ENCODE data around the gene CKS1B.

The CKS1B gene

GRCh38 chr1:154941333-154942013, 33.0 kb upstream of the CKS1B start:
- Histone ChIP-seq H3K36me3 (ENCODE audit: insufficient read depth, low read length) (no peaks in the 10 kb centered on the region), H3K9ac (ENCODE audit: low read depth, low read length) (no peak overlapping the region), H3K4me1 (ENCODE audit: insufficient read depth, low read length) (peaks cover 14% of the 10 kb centered on the region), H3K9me3 (ENCODE audit: control insufficient read depth, insufficient read depth, low read length) (no peaks in the 10 kb centered on the region)

DNA sequence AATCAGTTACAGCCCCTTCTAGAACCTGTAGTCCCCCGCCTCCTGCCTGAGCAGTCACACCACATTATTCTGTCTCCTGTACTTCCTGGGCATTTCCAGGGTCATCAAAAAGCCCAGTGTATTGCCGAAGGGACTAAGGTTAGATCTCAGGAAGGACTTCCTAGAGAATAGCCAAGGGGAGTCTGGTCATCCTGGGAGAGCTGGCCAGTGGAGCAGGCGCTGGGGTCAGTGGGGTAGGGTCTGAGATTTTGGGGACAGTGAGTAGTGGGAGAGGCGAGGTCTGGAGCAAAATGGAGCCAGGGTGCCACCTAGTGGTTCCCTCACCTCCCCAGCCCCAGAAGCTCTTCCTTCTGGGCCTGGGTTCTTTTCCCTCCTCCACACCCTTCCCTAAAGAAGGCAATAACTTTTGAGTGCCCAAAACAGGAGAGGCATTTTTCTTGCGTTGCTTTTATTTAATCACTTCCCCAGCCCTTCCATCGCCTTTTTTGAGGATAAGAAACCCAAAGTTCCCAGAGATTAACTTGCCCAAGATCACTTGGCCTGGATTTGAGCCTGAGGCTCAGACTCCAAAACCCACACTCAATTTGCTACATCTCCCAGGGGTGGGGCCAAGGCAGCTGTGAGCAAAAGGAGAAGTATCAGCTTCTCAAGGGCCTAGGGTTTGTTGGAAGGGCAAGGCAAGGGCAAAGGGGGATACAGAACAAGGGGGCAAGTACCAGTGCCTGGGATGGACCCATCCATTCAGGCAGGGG, 30.7 kb upstream of the CKS1B start:
- Histone ChIP-seq H3K9ac (ENCODE audit: low read depth, low read length) (no peak overlapping the region), H3K4me1 (ENCODE audit: insufficient read depth, low read length) (peaks cover 14% of the 10 kb centered on the region), H3K36me3 (ENCODE audit: insufficient read depth, low read length) (no peaks in the 10 kb centered on the region), H3K9me3 (ENCODE audit: control insufficient read depth, insufficient read depth, low read length) (no peaks in the 10 kb centered on the region)

DNA sequence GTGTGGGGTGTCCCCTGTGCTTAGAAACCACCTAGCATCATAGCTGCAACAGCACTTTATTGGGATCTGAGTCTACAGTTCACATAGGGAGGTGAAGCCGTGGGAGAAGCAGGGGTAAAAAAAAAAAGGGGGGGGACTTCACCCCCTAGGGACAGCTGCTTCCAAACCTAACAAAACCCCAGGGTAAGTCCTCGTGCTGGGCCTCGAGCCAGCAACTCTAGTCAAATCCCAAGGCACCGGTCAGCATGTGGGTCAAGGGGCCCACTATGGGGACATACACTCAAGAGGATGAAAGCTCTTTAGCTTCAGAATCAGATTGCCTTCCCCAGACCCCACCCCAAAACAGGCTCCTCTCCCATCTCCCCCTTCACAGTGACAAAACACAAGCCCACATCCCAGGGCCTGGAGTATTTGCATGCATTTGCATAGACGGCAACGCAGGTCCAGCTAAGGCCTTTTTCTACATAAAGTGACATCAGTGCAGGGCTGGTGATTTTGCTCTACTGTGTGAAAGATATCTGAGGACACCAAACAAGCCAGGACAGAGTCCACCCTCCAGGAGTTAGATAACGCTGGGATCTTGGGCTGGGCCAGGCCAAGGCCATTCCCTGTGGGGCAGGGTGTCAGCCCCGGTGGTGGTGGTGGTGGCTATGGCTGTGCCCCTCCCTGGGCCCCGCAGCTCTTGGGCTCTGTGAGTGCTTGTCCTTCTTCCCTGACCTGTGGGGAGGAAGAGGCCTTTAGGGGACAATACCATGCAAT, 29.9 kb upstream of the CKS1B start:
- peaks cover 14% of the 10 kb centered on the region for H3K4me1 ChIP-seq (ENCODE audit: insufficient read depth, low read length)
- H3K9me3 ChIP-seq (ENCODE audit: control insufficient read depth, insufficient read depth, low read length): no peaks in the 10 kb centered on the region
- H3K9ac ChIP-seq (ENCODE audit: low read depth, low read length): no peak overlapping the region
- no peaks in the 10 kb centered on the region for H3K36me3 ChIP-seq (ENCODE audit: insufficient read depth, low read length)

- H3K9ac ChIP-seq (ENCODE audit: low read depth, low read length): no peak overlapping the region
- H3K9me3 ChIP-seq (ENCODE audit: control insufficient read depth, insufficient read depth, low read length): no peaks in the 10 kb centered on the region
- peaks cover 10% of the 10 kb centered on the region for H3K4me1 ChIP-seq (ENCODE audit: insufficient read depth, low read length)
- H3K36me3 ChIP-seq (ENCODE audit: insufficient read depth, low read length): no peaks in the 10 kb centered on the region
Measured at GRCh38 chr1:154945160-154945961, 29.1 kb upstream of the CKS1B start.

DNA sequence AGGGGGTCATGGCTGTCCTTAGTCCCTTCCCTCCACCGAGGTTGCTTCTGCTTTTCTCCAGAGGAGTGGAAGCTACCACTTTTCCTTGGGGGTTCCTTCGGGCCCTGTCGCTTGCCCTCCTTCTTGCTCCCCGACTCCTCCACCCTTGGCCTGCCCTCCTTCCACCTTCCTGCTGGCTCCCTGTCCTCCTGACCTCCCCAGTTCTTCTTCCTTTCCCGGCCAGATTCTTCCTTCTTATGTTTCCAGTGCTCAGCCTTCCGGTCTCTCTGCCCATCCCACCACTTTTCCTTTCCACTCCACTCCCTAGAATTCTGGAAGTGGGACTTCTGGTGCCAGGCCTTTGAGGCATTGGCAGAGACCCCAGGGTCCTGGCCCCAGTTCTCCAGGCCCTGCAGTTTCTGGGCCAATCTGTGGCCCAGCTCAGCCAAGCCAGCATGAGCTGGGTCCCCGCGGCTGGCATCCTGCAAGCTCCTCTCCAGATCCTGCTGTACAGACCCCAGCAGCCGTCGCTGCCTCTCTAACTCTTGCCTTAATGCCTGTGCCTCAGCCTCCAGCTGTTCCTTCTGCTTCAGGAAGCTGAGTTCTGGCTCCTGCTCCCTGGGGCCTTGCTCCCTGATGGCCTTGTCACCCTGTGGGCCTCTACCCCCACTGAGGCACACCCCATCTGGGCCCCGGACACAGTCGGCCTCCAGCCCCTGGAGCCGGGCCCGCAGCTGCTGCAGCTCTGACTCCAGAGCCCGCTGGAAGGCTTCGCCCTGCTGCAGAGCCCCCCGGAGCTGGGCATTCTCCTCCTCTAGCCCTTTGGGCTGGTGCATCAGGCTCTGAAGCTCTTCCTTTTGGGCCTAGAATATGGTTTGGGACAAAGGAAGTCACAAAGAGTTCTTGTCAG, 28.3 kb upstream of the CKS1B start:
- Histone ChIP-seq H3K4me1 (ENCODE audit: insufficient read depth, low read length) (peaks cover 2% of the 10 kb centered on the region; the same call in 1 of the 2 replicates), H3K36me3 (ENCODE audit: insufficient read depth, low read length) (no peaks in the 10 kb centered on the region), H3K9me3 (ENCODE audit: control insufficient read depth, insufficient read depth, low read length) (no peaks in the 10 kb centered on the region), H3K9ac (ENCODE audit: low read depth, low read length) (no peak overlapping the region)

DNA sequence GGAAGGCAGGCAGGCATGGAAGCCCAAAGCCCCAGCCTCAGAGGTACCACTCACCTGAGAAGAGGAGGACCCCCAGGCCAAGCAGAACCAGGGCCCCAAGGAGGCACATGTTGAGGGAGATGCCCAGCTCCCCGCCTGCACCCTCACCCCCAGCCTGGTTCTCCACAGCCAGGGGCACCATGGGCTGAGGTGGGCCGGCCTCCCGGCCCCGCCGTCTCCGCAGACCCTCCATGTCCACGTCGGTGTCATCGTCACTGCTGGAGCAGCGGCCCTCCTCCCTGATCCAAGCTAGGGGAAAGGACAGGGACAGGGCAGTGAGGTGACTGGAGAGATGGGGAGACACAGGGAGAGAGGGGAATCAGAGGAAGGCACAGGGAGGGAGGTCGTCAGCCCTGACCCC, 26.4 kb upstream of the CKS1B start:
- H3K9me3 ChIP-seq (ENCODE audit: control insufficient read depth, insufficient read depth, low read length): no peaks in the 10 kb centered on the region
- H3K4me1 ChIP-seq (ENCODE audit: insufficient read depth, low read length): no peaks in the 10 kb centered on the region
- no peaks in the 10 kb centered on the region for H3K36me3 ChIP-seq (ENCODE audit: insufficient read depth, low read length)
- no peak overlapping the region for H3K9ac ChIP-seq (ENCODE audit: low read depth, low read length)

- no peak overlapping the region for H3K9ac ChIP-seq (ENCODE audit: low read depth, low read length)
- peaks cover 9% of the 10 kb centered on the region for H3K4me1 ChIP-seq (ENCODE audit: insufficient read depth, low read length)
- no peaks in the 10 kb centered on the region for H3K36me3 ChIP-seq (ENCODE audit: insufficient read depth, low read length)
- H3K9me3 ChIP-seq (ENCODE audit: control insufficient read depth, insufficient read depth, low read length): no peaks in the 10 kb centered on the region
Measured at GRCh38 chr1:154951901-154952657, 22.4 kb upstream of the CKS1B start.

DNA sequence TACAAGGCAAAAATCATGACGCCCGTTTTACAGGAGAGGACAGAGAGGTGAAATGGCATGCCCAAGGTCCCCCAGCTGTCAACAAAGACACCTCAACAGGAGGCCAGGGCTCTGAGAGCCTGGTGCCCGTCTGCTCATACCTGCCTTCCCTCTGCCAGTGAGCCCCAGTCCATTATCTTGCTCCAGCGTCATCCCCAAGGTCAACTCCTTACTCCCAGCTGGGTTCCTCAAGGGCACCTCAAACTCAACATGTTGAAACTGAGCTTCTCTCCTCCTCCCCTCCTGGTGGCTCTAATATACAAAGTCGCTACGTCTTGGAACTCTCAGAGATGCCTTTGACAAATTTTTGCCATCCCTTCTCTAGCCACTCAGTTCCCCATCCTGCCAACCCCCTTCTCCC, 21.8 kb upstream of the CKS1B start:
- Histone ChIP-seq H3K4me1 (ENCODE audit: insufficient read depth, low read length) (peaks cover 12% of the 10 kb centered on the region), H3K9me3 (ENCODE audit: control insufficient read depth, insufficient read depth, low read length) (no peaks in the 10 kb centered on the region), H3K9ac (ENCODE audit: low read depth, low read length) (no peak overlapping the region), H3K36me3 (ENCODE audit: insufficient read depth, low read length) (no peaks in the 10 kb centered on the region)

GRCh38 chr1:154953611-154954038, 20.9 kb upstream of the CKS1B start:
- Histone ChIP-seq H3K9me3 (ENCODE audit: control insufficient read depth, insufficient read depth, low read length) (no peaks in the 10 kb centered on the region), H3K4me1 (ENCODE audit: insufficient read depth, low read length) (peaks cover 12% of the 10 kb centered on the region), H3K9ac (ENCODE audit: low read depth, low read length) (no peak overlapping the region), H3K36me3 (ENCODE audit: insufficient read depth, low read length) (no peaks in the 10 kb centered on the region)

DNA sequence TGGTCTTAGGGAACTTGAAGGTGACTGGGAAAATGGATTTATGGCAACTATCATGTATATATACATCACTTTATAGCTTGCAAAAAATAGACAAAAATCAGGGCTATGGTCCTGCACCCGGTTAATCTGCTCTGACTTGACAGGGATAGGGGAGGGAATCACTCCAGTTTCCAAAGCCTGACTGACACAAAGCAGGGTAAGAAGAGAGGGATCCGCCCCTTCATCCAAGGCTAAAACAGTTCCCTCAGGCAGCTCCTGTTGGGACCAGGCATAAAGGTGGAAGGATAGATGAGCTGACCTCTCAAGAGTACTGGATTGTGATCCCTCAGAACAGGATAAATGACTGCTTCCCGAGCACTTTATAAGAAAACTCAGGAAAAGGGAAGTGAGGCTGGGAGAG, 19.9 kb upstream of the CKS1B start:
- Histone ChIP-seq H3K4me1 (ENCODE audit: insufficient read depth, low read length) (peaks cover 12% of the 10 kb centered on the region), H3K9me3 (ENCODE audit: control insufficient read depth, insufficient read depth, low read length) (no peaks in the 10 kb centered on the region), H3K36me3 (ENCODE audit: insufficient read depth, low read length) (no peaks in the 10 kb centered on the region), H3K9ac (ENCODE audit: low read depth, low read length) (no peak overlapping the region)

DNA sequence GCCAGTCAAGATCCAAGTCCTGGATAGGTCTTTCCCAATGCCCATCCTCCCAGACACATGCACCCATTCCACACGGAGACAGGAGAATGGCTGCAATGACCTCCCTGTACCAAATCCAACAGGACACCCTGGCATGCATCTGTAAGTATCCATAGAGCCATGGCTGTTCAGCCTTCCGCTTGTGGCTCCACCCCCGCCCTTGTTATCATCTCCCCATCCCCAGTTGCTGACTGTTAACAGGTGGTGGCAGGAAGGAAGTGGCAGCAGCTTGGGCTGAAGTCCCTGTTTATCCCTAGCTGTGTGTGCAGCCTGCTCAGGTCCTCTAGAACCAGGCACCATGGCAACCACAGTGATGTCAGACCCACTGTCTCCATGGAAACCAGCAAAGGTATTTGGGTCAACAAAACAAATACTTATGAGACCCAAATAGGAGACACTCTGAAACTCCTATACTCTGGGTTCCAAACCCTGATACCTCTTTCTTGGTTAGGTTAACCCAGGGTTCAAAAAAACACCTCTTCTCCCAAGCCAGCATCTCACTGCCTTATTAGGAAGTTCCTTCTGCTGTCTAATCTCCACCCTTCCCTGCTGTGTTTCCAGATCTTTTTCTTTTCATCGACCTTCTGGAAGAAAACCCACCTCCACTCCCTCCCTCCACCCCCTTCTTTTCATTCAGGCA, 19.3 kb upstream of the CKS1B start:
- Histone ChIP-seq H3K9ac (ENCODE audit: low read depth, low read length) (peak overlapping the region; percentile 64), H3K36me3 (ENCODE audit: insufficient read depth, low read length) (no peaks in the 10 kb centered on the region), H3K4me1 (ENCODE audit: insufficient read depth, low read length) (peaks cover 12% of the 10 kb centered on the region), H3K9me3 (ENCODE audit: control insufficient read depth, insufficient read depth, low read length) (no peaks in the 10 kb centered on the region)

DNA sequence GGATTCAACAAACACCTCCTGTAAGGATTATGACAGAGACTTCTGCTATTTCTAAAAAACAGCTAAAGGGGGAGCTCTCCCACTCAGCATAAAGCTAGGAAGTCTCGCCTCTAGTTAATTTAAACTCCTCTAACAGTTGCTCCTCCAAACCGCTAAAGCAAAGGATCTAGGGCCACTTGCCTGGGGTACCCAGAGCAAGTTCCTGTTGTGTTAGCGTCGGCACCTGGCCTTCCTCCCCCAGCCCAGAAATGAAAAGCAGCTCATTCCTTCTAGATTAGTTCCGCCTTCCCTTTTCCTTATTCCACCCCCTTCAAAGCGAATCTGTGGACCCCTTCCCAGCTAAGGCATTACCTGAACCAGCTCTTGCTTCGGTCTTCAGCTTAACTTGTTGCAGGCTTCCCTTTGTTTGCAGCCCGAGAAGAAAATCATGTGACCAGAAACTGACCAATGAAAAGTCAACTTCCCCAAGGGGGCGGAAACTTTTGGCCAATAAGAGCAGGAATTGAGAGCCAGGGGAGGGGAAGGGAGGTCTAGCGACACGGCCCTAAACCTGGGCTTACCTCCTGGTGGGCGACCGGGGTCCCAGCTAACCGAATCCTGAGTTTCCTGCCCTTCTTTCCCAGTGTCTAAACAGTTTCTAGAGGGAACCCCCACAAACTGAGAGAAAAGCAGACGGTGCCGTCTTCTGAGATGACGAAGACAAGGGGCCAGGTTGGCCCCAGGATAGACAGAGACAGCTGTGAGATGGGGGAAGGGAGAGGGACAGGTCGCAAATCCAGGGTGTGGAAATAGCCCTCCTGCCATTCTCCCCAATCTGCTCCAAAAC, 18.6 kb upstream of the CKS1B start, which contains the start of gene PBXIP1:
Gene PBXIP1 (minus strand): TSS at position 382 of the 826 bp plus-strand sequence. CDS start 2,378 bp downstream, outside the sequence.
- Histone ChIP-seq H3K4me1 (ENCODE audit: insufficient read depth, low read length) (peaks cover 12% of the 10 kb centered on the region), H3K36me3 (ENCODE audit: insufficient read depth, low read length) (no peaks in the 10 kb centered on the region)

More for the DNA sequence above, 18.6 kb upstream of the CKS1B start, which contains the start of gene PBXIP1:
- H3K9ac ChIP-seq (ENCODE audit: low read depth, low read length): peak within 1 kb of the TSS; percentile 64
- H3K9me3 ChIP-seq (ENCODE audit: control insufficient read depth, insufficient read depth, low read length): no peaks in the 10 kb centered on the region
